Activated CD4-positive, alpha-beta T cell treated with anti-CD3 and anti-CD28 coated beads, Interleukin-2, Interleukin-4, amounts not matched to agents 100 ng/mL and 50 ng/mL, durations not matched to agents 16 hours and 8 hours (primary cell): ENCODE data around the gene ADGRL1.

Experiments used
- DNase-seq: peaks from one replicate; pipeline ENCODE4 v3.0.0-alpha.2; 2020; ENCODE audit warnings: low spot score

The ADGRL1 gene

GRCh38 chr19:14138576-14139265 lies 67.2 kb downstream of the ADGRL1 start:
- no peak for DNase-seq

GRCh38 chr19:14136509-14137281 lies 69.3 kb downstream of the ADGRL1 start, which contains the start of gene ASF1B:
Gene ASF1B, minus strand, starts transcription at chr19:14136589. Its CDS starts 133 bp downstream, at chr19:14136456.
- DNase-seq = peak; percentile 99

GRCh38 chr19:14135985-14136508 lies 69.9 kb downstream of the ADGRL1 start:
- no peak for DNase-seq

GRCh38 chr19:14135355-14135754 lies 70.6 kb downstream of the ADGRL1 start:
- no peak for DNase-seq

- DNase-seq = no peak
These were observed 78.0 kb downstream of the ADGRL1 start for GRCh38 chr19:14127929-14128509.

GRCh38 chr19:14127176-14127575 lies 78.8 kb downstream of the ADGRL1 start:
- no peak for DNase-seq

GRCh38 chr19:14122924-14123323 lies 83.0 kb downstream of the ADGRL1 start:
- DNase-seq = no peak

GRCh38 chr19:14120497-14120780 lies 85.5 kb downstream of the ADGRL1 start:
- DNase-seq = no peak

- DNase-seq = no peak
These were observed 86.1 kb downstream of the ADGRL1 start for GRCh38 chr19:14119644-14120496.

GRCh38 chr19:14119146-14119545 lies 86.8 kb downstream of the ADGRL1 start:
- no peak for DNase-seq

GRCh38 chr19:14118165-14119051 lies 87.6 kb downstream of the ADGRL1 start:
- no peak for DNase-seq

GRCh38 chr19:14117668-14118164 lies 88.3 kb downstream of the ADGRL1 start, which contains the start of gene PRKACA:
Gene PRKACA, minus strand, starts transcription at chr19:14117762. Its CDS starts 215 bp downstream, at chr19:14117547.
- peak; percentile 99 for DNase-seq

- DNase-seq = no peak
These were observed 88.9 kb downstream of the ADGRL1 start for GRCh38 chr19:14116918-14117578.

- no peak for DNase-seq
These were observed 89.4 kb downstream of the ADGRL1 start for GRCh38 chr19:14116525-14116917.

- DNase-seq = no peak
These were observed 90.2 kb downstream of the ADGRL1 start for GRCh38 chr19:14115756-14116155.

- peak; percentile 41 for DNase-seq
These were observed 91.1 kb downstream of the ADGRL1 start for GRCh38 chr19:14114854-14115253.

- no peak for DNase-seq
These were observed 91.5 kb downstream of the ADGRL1 start for GRCh38 chr19:14114439-14114838.

GRCh38 chr19:14113762-14114414 lies 92.1 kb downstream of the ADGRL1 start:
- peak; percentile 66 for DNase-seq

GRCh38 chr19:14112809-14113385 lies 93.1 kb downstream of the ADGRL1 start:
- DNase-seq = no peak
